GM21390 (cell line): ENCODE data around the gene GPBAR1.

Experiments
- ATAC-seq: cut with Tn5 transposase; IDR thresholded peaks from one replicate; pipeline ENCODE4 v1.9.1; 2021; ENCODE audit not compliant: unreplicated experiment

The GPBAR1 gene

DNA sequence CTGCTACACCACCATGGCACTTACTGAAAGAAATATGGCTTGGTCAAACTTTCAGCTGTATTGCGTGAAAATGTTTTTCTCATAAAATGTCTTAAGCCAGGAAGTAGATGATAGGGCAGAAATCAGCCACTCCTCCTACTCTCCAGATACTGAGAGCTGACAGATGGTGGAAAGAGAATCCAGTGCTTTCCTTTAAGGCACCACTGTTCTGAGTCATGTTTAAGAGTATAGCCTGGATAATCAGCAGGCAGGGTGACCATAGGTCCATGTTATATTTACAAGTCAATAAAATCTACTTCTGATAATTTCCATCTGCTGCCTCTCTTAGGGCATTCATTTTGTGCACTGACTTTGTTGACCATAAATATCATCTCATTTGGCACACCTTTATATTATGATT, 21.9 kb upstream of the GPBAR1 start:
- no peak for ATAC-seq

DNA sequence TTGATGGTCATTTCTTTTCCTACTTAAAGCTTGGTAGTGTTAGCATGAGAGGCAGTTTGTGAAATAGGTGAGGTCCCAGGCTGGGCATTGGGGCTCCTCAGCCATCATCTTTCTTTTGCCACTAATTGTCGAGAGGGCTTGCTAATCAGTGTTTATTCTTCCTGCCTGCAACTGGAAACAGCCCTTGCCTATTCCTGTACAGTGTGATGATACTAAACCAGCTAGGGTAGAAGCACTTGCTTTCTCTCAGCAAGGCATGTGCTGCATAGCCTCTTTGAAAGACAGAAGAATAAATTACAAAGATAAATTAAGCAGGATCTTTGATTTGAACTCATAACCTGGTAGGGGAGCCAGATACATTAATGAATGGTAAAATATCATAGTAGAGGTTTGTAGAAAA, 16.6 kb upstream of the GPBAR1 start:
- ATAC-seq, result no peak

DNA sequence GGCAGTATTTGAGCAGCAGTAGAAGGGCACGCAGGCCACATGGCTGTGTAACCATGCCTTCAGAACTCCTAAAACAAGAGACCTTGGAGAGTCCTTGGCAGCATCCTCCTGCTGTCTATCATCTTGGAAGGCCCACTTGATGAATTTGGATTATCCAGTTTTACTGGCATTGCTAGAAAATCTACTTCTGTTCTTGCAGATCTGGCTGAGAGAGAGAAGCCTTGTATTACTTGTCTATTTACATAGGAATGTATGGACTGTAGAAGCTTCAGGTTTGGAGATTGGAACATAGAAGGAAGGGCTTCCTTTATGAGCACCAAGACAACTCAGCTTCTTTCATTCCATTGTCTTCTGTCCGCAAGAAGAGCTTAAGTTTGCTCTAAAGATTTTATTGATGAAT, 16.1 kb upstream of the GPBAR1 start:
- ATAC-seq, result no peak

DNA sequence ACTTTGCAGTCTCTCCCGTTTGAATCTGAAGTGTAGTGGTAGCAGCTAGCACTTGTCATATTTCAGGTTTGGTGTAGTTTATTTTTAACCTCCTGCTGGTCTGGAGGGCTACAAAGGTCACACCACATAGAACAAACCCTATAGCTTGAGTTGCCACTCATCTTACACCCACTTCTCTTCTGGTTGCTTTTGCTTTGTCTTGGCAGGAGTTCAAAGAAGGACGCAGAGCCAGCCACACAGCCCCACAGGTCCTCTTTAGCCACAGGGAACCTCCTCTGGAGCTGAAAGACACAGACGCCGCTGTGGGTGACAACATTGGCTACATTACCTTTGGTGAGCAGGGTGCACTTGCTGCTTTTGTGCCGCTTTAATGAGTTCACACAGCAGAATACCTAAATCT, 15.6 kb upstream of the GPBAR1 start:
- ATAC-seq, result no peak

DNA sequence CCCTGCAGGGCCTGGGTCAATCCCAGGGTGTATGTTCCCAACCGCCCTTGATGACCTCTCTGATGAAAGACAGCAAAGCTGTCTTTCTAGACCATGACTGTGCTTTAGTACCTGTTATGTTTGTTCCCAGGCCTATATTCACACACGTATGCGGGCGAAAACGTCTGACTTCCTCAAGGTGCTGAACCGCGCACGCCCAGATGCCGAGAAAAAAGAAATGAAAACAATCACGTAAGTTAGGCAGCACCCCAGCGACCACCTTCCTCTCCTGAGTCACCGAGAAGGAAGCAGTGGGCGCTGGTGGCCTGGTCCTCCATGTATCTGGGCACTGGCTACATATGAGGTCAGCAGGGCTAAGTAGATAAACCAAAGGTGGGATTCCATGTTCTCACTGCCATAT, 11.1 kb upstream of the GPBAR1 start:
- ATAC-seq, result no peak

DNA sequence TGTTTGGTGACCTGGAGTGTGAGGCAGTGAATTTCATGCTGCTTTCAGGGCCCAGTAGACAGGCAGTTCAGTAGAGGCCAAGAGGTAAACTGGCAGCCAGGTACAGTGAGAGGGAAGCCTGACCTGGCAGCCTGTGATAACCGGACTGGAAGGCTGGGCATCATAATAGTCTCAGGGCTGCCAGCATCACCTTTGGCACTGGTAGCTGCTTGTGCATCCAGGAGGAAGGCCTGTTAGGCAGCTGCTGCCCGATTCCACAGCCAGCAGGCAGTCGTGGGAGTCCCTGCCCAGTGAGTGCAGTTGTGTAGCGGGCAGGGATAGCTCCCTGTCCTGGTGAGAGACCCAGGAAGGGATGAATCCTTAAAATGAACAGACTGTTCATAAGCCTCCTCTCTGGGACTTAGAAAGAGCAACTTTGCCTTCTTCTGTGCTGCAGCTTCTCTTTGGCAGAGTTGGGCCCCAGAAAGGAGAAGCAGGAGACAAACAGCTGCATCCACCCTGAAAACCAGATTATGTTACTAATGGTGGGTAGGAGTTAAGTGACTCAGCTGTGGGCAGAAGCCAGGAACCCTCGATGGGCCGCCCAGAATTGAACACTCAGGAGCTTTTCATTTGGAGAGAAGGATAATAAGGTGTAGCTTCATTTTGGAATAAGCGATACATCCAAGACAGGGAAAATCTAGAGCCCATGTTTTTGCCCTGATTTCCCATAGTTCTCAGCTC, 8.1 kb upstream of the GPBAR1 start:
- ATAC-seq, result no peak

DNA sequence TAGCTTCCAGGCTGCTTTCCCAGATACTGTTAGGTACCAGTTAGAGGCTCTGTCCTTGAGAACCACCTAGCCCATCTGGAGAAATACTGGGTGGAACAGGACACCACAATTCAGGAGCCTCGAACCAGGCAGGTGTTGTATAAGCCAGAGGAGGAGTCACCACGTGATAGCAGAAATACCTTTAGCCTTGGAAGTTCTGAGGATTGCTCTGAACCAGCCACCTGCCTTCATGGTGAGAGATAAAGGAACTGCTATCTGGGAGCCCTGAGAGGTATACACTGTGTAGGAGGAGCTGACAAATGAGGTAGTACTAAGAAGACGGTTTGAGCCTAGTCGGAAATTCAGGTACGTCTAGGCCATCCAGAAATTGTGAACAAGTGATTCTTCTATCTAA, 7.6 kb upstream of the GPBAR1 start:
- ATAC-seq, result no peak

DNA sequence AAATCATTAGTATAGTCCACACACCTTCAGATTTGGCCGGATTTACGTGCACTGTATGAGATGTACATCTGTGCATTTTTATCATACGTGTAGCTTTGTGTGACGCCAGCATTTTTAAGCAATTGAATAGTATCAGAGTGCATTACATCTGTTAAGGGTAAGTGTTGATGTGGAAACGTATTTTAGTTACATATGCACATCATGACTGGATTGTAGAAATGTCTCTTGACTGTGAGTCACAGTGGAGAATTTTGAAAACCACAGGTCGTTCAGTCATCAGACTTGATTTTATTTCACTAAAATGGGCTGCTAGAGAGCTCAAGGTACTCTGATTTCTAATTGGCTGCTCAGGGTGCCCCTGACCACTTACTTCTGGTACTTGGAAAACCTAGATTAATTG, 5.4 kb upstream of the GPBAR1 start:
- no peak for ATAC-seq

DNA sequence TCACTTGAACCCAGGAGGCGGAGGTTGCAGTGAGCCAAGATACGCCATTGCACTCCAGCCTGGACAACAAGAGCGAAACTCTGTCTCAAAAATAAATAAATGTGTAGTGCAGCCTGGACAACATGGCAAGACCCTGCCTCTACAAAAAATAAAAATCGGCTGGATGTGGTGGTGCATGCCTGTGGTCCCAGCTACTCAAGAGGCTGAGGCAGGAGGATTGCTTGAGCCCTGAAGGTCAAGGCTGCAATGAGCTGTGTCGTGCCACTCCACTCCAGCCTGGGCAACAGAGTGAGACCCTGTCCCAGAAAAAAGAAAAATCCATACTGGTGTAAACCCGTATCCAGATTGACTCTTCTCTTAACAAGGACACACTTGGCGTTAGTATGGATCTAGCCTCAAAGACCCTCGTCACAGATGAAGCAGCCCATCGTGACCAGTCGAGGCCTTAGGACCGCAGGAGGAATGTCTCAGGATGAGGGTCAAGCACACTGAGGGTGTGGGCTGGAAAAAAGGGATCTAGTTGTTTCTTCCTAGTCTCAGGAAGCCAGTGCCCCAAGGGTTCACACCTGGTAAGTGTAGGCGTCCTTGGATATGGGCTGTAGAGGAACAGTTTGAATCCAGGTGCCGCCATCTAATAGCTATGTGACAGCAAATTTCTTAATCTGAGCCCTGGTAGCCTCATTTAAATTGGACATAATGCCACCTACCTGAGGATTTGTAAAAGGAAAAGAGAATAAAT, 4.0 kb upstream of the GPBAR1 start:
- ATAC-seq, result peak; percentile 13

DNA sequence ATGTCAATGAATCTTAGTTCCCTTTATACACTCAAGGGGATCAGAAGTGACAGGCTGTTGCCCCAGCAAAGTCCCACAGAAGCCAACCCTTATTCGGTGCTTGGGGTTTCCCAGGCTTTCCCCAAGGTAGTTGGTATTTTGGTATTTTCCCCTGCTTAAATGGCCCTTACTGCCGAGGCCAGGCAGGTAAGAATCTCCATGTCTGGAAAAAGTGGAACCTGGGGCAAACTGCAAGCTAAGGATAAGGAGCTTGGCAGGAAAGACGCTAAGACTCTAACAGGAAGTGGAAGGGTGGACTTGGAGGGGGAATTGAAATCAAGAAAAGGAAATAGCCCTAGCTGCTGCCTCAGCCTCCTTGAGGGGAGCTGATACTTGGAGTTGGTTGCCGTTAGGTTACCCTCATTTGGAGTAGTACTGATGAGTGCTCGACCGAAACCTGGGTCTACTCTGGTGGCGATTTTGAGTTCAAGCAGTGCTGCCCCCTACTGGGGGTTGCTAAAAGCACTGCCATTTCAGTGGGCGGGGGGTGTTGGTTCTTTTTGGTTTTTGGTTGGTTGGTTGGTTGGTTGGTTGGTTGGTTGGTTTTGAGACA, 3.3 kb upstream of the GPBAR1 start:
- peak; percentile 83 for ATAC-seq

DNA sequence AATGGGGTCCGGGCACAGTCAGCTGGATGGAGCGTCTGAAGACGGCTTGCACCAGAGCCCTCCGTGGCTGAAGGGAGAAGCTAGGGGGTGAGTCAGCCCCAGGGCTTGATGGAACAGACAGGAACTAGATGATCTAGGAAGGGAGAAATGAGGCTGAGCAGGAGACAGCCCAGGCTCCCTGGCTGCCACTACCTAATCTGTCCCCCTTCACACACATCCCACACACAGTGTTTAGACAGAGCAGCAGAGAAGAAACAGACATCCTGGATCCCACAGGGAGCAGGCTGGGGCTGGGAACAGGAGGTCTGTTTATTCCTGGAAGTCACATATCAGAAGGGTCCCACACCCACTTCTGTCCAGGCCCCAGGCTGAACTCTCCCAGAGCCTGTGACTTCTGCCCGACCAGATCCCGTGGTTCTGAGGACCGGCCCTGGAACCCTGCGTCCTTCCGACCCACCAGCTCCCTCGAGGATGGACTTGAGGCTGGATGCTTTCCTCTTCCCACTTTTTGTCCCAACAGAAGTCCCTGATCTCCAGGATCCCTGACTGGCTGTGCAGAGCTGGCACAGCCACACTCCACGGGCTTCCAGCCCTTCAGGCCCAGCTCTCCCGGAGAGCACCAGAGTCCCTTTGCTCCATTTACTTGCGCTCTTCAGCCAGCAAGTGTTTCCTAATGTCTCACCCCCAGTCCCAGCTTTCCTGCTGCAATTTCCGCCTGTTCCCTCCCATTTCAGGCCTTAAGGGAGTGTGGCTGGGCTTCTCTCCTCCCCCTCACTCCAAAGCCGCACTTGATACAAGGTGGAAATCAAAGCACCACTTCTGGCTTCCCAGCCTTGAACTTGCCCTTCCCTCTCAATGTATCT, 1.5 kb upstream of the GPBAR1 start:
- no peak for ATAC-seq

DNA sequence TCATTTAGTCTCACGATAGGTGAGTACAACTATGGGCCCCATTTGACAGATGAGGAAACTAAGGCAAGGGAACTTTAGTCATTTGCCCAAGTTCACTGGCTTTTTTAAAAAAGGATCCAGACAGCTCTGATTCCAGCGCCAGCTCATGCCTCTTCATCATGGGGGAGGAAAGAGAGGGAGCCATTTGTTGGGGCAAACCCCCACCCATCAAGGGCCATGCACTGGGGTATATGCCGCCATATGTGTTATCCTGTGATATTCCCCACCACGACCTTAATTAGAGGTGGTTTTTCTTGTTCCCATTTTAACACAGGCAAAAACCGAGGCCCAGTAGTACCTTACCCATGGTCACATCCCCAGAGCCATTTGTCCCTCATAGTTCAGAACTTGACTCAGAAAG, 649 bp upstream of the GPBAR1 start:
- ATAC-seq, result no peak

DNA sequence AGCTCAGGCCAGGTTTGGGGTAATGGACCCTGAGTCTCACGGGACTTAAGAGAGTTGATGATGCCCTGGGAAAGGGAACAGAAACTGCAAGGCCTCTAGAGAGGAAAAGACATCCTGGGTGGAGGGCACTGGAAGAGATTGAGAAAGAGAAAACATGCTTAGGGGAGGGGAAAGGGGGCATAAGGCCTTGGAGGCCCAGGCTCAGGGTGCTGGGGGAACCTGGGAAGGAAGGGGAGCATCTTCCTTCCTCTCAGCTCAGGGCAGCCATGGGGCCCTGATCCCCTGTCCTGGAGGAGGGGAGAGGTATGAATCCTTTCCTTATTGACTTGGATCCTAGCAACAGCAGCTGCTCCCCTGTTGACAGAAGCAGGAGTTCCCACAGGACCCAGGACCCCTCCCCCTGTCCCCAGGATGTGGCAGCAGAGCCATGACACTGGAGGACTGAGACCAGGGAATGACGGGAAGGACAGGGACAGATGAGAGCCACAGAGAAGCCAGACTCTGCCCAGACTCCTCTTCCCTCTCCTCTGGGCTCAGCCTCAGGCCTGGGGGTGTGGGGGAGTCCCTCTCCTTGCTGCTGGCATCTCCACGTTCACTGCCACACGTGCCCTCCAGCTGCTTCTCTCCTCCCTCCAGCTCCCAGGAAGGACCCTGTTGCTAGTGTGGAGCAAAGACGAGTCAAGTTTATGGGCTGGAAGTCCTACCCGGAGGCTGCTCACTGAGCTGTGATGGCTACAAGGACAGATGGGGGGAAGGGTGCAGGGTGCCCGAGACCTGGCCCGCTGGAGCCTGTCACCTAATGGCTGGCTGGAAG, 815 bp downstream of the GPBAR1 start:
- no peak for ATAC-seq

DNA sequence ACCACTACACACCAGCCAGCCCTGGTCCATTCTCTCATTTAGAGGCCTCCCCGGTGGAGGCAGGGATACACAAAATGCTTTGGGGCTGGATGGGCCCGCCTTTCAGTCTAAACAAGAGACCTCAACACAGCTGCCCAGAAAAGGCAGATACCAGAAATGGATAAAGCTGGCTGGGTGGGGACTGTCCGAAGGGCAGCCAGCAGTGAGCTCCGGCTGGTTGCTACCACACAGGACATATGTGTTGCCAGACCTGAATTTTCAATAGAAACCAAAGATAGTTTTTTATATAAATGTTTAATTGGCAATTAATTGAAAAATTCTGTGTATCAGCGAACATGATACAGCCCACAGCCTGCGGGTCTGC, 1.4 kb downstream of the GPBAR1 start:
- no peak for ATAC-seq

DNA sequence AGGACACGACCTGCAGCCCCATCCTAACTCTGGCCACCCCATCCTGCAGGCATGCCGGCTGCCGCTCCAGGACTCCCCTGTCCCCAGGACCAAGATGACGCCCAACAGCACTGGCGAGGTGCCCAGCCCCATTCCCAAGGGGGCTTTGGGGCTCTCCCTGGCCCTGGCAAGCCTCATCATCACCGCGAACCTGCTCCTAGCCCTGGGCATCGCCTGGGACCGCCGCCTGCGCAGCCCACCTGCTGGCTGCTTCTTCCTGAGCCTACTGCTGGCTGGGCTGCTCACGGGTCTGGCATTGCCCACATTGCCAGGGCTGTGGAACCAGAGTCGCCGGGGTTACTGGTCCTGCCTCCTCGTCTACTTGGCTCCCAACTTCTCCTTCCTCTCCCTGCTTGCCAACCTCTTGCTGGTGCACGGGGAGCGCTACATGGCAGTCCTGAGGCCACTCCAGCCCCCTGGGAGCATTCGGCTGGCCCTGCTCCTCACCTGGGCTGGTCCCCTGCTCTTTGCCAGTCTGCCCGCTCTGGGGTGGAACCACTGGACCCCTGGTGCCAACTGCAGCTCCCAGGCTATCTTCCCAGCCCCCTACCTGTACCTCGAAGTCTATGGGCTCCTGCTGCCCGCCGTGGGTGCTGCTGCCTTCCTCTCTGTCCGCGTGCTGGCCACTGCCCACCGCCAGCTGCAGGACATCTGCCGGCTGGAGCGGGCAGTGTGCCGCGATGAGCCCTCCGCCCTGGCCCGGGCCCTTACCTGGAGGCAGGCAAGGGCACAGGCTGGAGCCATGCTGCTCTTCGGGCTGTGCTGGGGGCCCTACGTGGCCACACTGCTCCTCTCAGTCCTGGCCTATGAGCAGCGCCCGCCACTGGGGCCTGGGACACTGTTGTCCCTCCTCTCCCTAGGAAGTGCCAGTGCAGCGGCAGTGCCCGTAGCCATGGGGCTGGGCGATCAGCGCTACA, 2.1 kb downstream of the GPBAR1 start:
- no peak for ATAC-seq

DNA sequence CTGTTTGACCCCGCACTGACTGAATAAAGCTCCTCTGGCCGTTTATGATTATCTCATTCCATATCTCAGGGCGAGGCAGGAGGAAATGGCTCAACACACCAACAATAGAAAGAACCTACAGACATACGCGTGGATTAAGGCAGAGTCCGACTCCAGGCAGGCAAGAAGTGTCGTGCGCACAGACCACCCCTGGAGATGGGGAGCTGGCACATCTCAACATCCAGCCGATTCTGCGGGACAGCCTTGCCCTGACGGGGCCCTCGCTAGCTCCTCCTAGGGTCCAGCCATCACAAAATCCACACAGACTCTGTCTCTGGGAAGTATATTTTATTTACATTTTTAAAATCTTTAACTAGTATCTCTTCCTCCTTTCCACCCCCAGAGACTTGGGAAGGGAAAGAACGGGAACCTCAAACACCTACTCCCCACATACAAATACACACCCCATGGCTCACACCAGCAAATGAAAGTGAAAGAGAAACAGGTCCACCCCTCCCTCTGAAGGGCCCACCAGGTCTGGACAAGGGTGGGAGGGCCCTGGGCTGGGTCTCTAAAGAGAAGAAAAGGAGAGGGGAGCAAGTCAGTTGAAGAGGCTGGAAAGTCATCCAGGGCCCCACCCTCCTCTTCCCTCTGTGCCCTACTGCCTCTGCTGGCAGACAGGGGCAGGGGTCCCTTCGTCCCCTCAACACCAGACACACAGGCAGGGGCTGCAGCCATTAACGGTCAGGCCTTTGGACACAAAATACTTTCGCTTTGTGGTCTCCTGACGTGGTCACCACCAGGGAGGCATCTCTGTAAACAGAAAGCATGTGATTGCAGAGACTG, 3.2 kb downstream of the GPBAR1 start:
- ATAC-seq, result no peak

DNA sequence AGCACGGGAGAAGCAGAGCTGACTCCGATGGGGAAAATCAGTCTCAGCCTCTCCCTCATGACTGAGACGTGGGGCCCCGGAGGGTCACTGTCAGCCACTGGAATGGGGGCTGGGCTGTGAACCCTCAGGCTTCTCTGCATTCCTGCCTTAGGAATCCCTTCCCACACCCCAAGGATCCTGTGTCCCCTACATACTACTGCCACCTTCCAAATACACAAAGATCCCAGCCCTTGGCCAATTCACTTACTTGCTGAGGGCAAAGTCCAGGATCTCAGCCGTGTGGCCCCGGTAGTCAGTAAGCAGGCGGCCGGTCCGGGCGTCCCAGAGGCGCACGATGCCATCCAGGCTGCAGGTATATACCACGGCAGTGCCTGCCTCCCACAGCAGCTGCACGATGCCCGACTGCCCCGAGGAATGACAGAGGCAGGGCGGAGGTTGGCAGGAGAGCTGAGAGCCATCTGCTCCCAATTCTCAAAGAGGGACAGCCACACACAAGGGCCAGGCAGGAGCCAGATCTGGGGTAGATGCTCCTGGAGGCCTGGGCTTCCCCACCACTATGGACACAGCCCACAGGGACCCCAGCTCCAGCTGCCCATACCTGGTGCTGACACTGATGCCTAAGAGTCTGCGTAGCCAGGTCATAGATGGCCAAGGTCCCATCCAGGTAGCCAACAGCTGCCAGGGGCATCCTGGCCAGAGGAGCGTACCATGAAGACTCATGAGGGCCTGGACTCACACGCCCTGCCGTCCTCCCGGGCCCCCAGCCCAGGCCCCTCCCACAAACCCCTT, 4.2 kb downstream of the GPBAR1 start:
- ATAC-seq, result no peak

DNA sequence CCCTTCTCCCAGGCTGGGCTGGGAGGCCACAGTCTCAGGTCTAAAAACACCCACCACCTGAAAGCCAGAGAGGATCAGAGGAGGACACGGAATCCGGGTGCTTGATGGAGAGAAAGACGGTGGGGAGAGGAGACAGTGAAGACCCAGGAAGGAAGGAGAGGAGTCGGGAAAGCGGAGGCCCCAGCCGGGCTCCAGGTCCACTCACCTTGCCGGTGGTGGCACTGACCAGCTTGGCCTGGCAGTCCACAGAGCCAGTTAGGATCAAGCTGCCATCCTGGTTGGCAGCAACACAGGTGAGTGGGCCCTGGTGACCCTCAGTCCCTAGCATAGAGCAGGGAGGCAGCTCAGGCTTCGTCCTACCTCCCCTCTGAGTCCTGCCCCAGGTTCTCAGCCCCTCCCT, 4.8 kb downstream of the GPBAR1 start:
- no peak for ATAC-seq
